Measurements from ENCODE around the gene EDN3.

Gene EDN3

GRCh38 chr20:59307270-59307669 lies 6.9 kb downstream of the EDN3 start:
- TF ChIP-seq TAF1 (IDR thresholded peaks at IDR 0.05; ENCODE audit: borderline replicate concordance, insufficient read depth, low read length) (no peak), FOXP2 (optimal IDR thresholded peaks at IDR 0.05; ENCODE audit: borderline replicate concordance, extremely low read depth, extremely low read length, insufficient read depth) (no peak), SIN3A (IDR thresholded peaks at IDR 0.05; ENCODE audit: borderline replicate concordance, insufficient read depth, low read length) (no peak), POLR2AphosphoS5 (IDR thresholded peaks at IDR 0.05; ENCODE audit: low read depth, low read length) (no peak), REST (IDR thresholded peaks at IDR 0.05; ENCODE audit: insufficient read depth in 1 of 2, low read depth in 2 of 2, low read length in 2 of 2) (no peak)

GRCh38 chr20:59308493-59309201 lies 8.2 kb downstream of the EDN3 start:
- TF ChIP-seq SIN3A (IDR thresholded peaks at IDR 0.05; ENCODE audit: borderline replicate concordance, insufficient read depth, low read length) (no peak), REST (IDR thresholded peaks at IDR 0.05; ENCODE audit: insufficient read depth in 1 of 2, low read depth in 2 of 2, low read length in 2 of 2) (no peak), POLR2AphosphoS5 (IDR thresholded peaks at IDR 0.05; ENCODE audit: low read depth, low read length) (no peak), TAF1 (IDR thresholded peaks at IDR 0.05; ENCODE audit: borderline replicate concordance, insufficient read depth, low read length) (no peak), FOXP2 (optimal IDR thresholded peaks at IDR 0.05; ENCODE audit: borderline replicate concordance, extremely low read depth, extremely low read length, insufficient read depth) (no peak)

DNA sequence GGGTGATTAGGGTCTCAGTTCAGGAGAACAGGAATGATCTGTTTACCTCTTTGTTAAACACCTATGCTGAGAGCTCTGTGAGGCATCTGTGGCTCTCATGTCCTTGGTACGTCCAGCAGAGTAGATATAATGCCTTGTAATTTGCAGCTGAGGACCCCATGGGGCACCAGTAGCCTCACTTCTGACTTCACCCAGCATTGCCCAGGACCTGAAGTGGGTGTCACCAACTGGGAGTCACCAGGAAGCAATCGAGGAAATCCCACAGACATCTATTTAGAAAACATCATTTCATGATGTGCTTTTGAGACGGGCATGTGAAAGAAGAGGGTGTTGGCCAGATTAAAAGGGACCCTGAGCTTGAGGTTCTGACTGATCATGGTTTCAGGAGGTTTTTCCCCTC lies 8.8 kb downstream of the EDN3 start:
- no peak for TF ChIP-seq TAF1 (IDR thresholded peaks at IDR 0.05; ENCODE audit: borderline replicate concordance, insufficient read depth, low read length)
- no peak for TF ChIP-seq SIN3A (IDR thresholded peaks at IDR 0.05; ENCODE audit: borderline replicate concordance, insufficient read depth, low read length)
- TF ChIP-seq FOXP2 (optimal IDR thresholded peaks at IDR 0.05; ENCODE audit: borderline replicate concordance, extremely low read depth, extremely low read length, insufficient read depth), result no peak
- no peak for TF ChIP-seq REST (IDR thresholded peaks at IDR 0.05; ENCODE audit: insufficient read depth in 1 of 2, low read depth in 2 of 2, low read length in 2 of 2)
- TF ChIP-seq POLR2AphosphoS5 (IDR thresholded peaks at IDR 0.05; ENCODE audit: low read depth, low read length), result no peak

DNA sequence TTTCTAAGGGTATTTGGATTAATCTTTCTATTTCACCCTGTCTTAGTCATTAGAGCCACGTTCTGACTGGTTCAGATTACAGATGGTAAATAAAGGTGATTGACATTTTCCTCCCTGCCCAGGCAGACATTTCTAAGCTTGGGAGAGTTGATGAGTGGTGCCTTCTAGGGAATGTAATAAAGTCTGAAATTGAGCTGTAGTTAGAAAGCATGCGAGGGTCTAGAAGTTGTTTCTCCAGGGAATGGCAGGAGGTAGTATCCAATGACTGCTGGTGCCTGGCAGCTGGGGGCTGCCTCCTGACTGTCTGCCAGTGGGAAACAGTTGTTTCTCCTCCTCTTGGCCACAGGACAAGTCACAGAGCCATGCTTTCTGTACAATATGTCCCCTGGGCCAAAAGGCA lies 14.6 kb downstream of the EDN3 start:
- TF ChIP-seq SIN3A (IDR thresholded peaks at IDR 0.05; ENCODE audit: borderline replicate concordance, insufficient read depth, low read length) (no peak), TAF1 (IDR thresholded peaks at IDR 0.05; ENCODE audit: borderline replicate concordance, insufficient read depth, low read length) (no peak), FOXP2 (optimal IDR thresholded peaks at IDR 0.05; ENCODE audit: borderline replicate concordance, extremely low read depth, extremely low read length, insufficient read depth) (no peak), POLR2AphosphoS5 (IDR thresholded peaks at IDR 0.05; ENCODE audit: low read depth, low read length) (no peak), REST (IDR thresholded peaks at IDR 0.05; ENCODE audit: insufficient read depth in 1 of 2, low read depth in 2 of 2, low read length in 2 of 2) (no peak)
